IMR-90 (cell line): ENCODE results near the gene UGDH. TPM values are rescaled to one million over a fixed set of nuclear protein-coding genes. Genes with fewer than 3 reads are reported as not detected.

Experiments
- ATAC-seq: fragments of 200-7000 bp; cut with Tn5 transposase; 2 replicates; pipeline ENCODE4 v1.9.1; 2020; ENCODE audit warnings: low read depth, mild to moderate bottlenecking, moderate library complexity
- BruUV-seq: library from RNA; stranded (reverse); fragments of 400-500 nt; replicated peaks from 2 replicates; lab custom pipeline; 2021; lab: Mats Ljungman, UMichigan
- CTCF ChIA-PET: fragments of 300-600 bp; formaldehyde crosslinking; extraction: SDS; loops from one replicate; lab custom pipeline; 2021; ENCODE audit warnings: antibody characterized with exemption; lab: Yijun Ruan, JAX
- POLR2A ChIA-PET: fragments of 300-600 bp; sonication (Branson Sonifier 250); formaldehyde crosslinking; loops from one replicate; lab custom pipeline; 2022; ENCODE audit warnings: antibody characterized with exemption; ENCODE audit not compliant: unreplicated experiment; lab: Charles Lee
- DNase-seq: peaks from one replicate; pipeline ENCODE4 v3.0.0; 2013
- H2AFZ ChIP-seq: replicated peaks from 2 replicates; pipeline ENCODE3; 2013; ENCODE audit warnings: low read length, mild to moderate bottlenecking; ENCODE audit not compliant: poor library complexity
- H2AK5ac ChIP-seq: 2 replicates; pipeline ENCODE4 v1.6.1; 2013; ENCODE audit warnings: low read depth, low read length, inconsistent platforms
- H2AK9ac ChIP-seq: replicated peaks from 2 replicates; pipeline ENCODE3; 2013; ENCODE audit warnings: mild to moderate bottlenecking, low read depth, low read length, moderate library complexity; ENCODE audit not compliant: poor library complexity
- H2BK120ac ChIP-seq: 2 replicates; pipeline ENCODE4 v1.6.1; 2013; ENCODE audit warnings: low read depth, low read length, inconsistent platforms
- H2BK15ac ChIP-seq: 3 replicates; pipeline ENCODE4 v1.6.1; 2013; ENCODE audit warnings: low read depth, low read length, inconsistent platforms
- H2BK20ac ChIP-seq: 2 replicates; pipeline ENCODE4 v1.6.1; 2013; ENCODE audit warnings: low read depth, mild to moderate bottlenecking, inconsistent platforms, low read length, moderate library complexity
- H2BK5ac ChIP-seq: 2 replicates; pipeline ENCODE4 v1.6.1; 2013; ENCODE audit warnings: mild to moderate bottlenecking, low read depth, low read length, inconsistent platforms; ENCODE audit not compliant: poor library complexity, severe bottlenecking
- H3K14ac ChIP-seq: replicated peaks from 2 replicates; pipeline ENCODE4 v1.6.1; 2013; ENCODE audit warnings: low read depth, low read length, inconsistent platforms
- H3K18ac ChIP-seq: 2 replicates; pipeline ENCODE4 v1.6.1; 2013; ENCODE audit warnings: low read depth, low read length, control low read depth
- H3K23ac ChIP-seq: 2 replicates; pipeline ENCODE4 v1.6.1; 2013; ENCODE audit warnings: low read depth, low read length, inconsistent platforms
- H3K27ac ChIP-seq: 2 replicates; pipeline ENCODE4 v1.5.1; 2013; ENCODE audit warnings: mild to moderate bottlenecking, control low read depth, low read length; ENCODE audit not compliant: insufficient read depth
- H3K27me3 ChIP-seq: 2 replicates; pipeline ENCODE4 v1.6.1; 2013; ENCODE audit warnings: low read length; ENCODE audit not compliant: control insufficient read depth, insufficient read depth
- H3K36me3 ChIP-seq: 2 replicates; pipeline ENCODE4 v1.6.1; 2013; ENCODE audit warnings: low read length, mixed read lengths; ENCODE audit not compliant: control insufficient read depth, insufficient read depth
- H3K4ac ChIP-seq: 2 replicates; pipeline ENCODE4 v1.6.1; 2013; ENCODE audit warnings: low read depth, low read length, inconsistent platforms
- H3K4me1 ChIP-seq: 2 replicates; pipeline ENCODE4 v1.6.1; 2013; ENCODE audit warnings: low read length, mixed read lengths; ENCODE audit not compliant: control insufficient read depth, insufficient read depth
- H3K4me2 ChIP-seq: 2 replicates; pipeline ENCODE4 v1.6.1; 2013; ENCODE audit warnings: low read depth, mild to moderate bottlenecking, control low read depth, low read length, moderate library complexity
- H3K4me3 ChIP-seq: 2 replicates; pipeline ENCODE4 v1.5.1; 2013; ENCODE audit warnings: low read depth, mild to moderate bottlenecking, control low read depth, low read length, moderate library complexity; ENCODE audit not compliant: insufficient read depth
- H3K56ac ChIP-seq: 2 replicates; pipeline ENCODE4 v1.6.1; 2013; ENCODE audit warnings: low read length, inconsistent platforms; ENCODE audit not compliant: insufficient read depth; ENCODE audit errors: extremely low read depth
- H3K79me1 ChIP-seq, 2 experiments: 2 replicates each; pipeline ENCODE4 v1.6.1; 2013; ENCODE audit warnings: low read length in 2 of 2, inconsistent platforms in 1 of 2, low read depth in 1 of 2
- H3K9ac ChIP-seq: 2 replicates; pipeline ENCODE4 v1.6.1; 2013; ENCODE audit warnings: low read depth, low read length, control low read depth
- H3K9me1 ChIP-seq: 2 replicates; pipeline ENCODE4 v1.6.1; 2013; ENCODE audit warnings: low read length, inconsistent platforms; ENCODE audit not compliant: insufficient read depth
- H3K9me3 ChIP-seq: 2 replicates; pipeline ENCODE4 v1.6.1; 2013; ENCODE audit warnings: low read length; ENCODE audit not compliant: control insufficient read depth, insufficient read depth
- H4K20me1 ChIP-seq: 2 replicates; pipeline ENCODE4 v1.6.1; 2013; ENCODE audit warnings: low read length, inconsistent platforms; ENCODE audit not compliant: insufficient read depth
- H4K5ac ChIP-seq: 2 replicates; pipeline ENCODE4 v1.6.1; 2013; ENCODE audit warnings: mild to moderate bottlenecking, low read depth, low read length, control low read depth
- H4K8ac ChIP-seq, 2 experiments: 2 replicates each; pipeline ENCODE4 v1.6.1; 2013; ENCODE audit warnings: low read depth in 2 of 2, low read length in 2 of 2, control low read depth in 1 of 2, inconsistent platforms in 1 of 2
- H4K91ac ChIP-seq: 2 replicates; pipeline ENCODE4 v1.6.1; 2013; ENCODE audit warnings: low read depth, low read length, inconsistent platforms; ENCODE audit not compliant: insufficient read depth
- CEBPB ChIP-seq: IDR thresholded peaks from 2 replicates; pipeline ENCODE4 v1.6.1; 2012; ENCODE audit warnings: low read depth, low read length, improper control_type of control experiment
- MAZ ChIP-seq: IDR thresholded peaks from 2 replicates; pipeline ENCODE4 v1.6.1; 2012; ENCODE audit warnings: low read depth, mild to moderate bottlenecking, low read length, improper control_type of control experiment, moderate library complexity, borderline replicate concordance
- RCOR1 ChIP-seq: IDR thresholded peaks from 2 replicates; pipeline ENCODE4 v1.6.1; 2012; ENCODE audit warnings: mild to moderate bottlenecking, low read length, improper control_type of control experiment; ENCODE audit not compliant: insufficient replicate concordance
- whole genome bisulfite sequencing, 2 experiments: methylation state at CpG; one replicate each; pipeline versions ENCODE4 v1.1.5 to v1.1.7; 2013; ENCODE audit warnings: missing lambda C conversion rate in 2 of 2; ENCODE audit not compliant: insufficient read length in 1 of 2; ENCODE audit errors: extremely low coverage in 2 of 2; 5-methylcytosine and 5-hydroxymethylcytosine counted together
- dilution Hi-C: fragments of 300-500 bp; cut with HindIII; formaldehyde crosslinking; loops from one replicate; pipeline ENCODE4 v1.14.3; 2018; ENCODE audit warnings: low sequenced_read_pairs; ENCODE audit not compliant: unreplicated experiment
- in situ Hi-C: fragments of 300-500 bp; cut with MboI; formaldehyde crosslinking; loops from 3 replicates; pipeline ENCODE4 v1.14.3; 2019; ENCODE audit warnings: low sequenced_read_pairs, inconsistent platforms, mixed read lengths
- intact Hi-C: fragments of 100-400 bp; cut with micrococcal nuclease; formaldehyde crosslinking; loops from 2 replicates; pipeline ENCODE4 v1.10.0; 2022
- polyA plus RNA-seq, 3 experiments: library from polyadenylated mRNA; depleted of rRNA; stranded (reverse); fragments of >200 nt; gene quantifications; 2 replicates each; pipeline ENCODE4 v1.2.3, GENCODE V29; 2012; ENCODE audit warnings: low replicate concordance in 1 of 3
- total RNA-seq: library from RNA; depleted of rRNA; stranded (reverse); fragments of >200 nt; gene quantifications from 2 replicates; pipeline ENCODE4 v1.2.3, GENCODE V29; 2012

Gene UGDH
- total and polyA plus RNA-seq, 2 of the 4 experiments (the other 2 are of a cell fraction) = 69.2 to 257 TPM

- no peak overlapping the region for H2AK9ac ChIP-seq
- WGBS, 2 experiments = 60% methylated on average over 2 of the region's 7 CpGs; no CpG with 5 or more reads in 1 of the 2 experiments
- peaks cover 24% of the 10 kb centered on the region for H3K4me1 ChIP-seq
- 0 out of 2 replicates have a peak, but pooled peaks cover 3% of the 10 kb centered on the region for H4K20me1 ChIP-seq
- no peaks in the 10 kb centered on the region for H3K27me3 ChIP-seq
- H2AK5ac ChIP-seq = no peak overlapping the region
- H4K91ac ChIP-seq = no peak overlapping the region
- H2BK20ac ChIP-seq = no peak overlapping the region
- no peak overlapping the region for H3K27ac ChIP-seq
- no peak overlapping the region for H3K56ac ChIP-seq
- H3K14ac ChIP-seq = no peak overlapping the region
- TF ChIP-seq CEBPB (peak; percentile 46), MAZ (no peak), RCOR1 (no peak)
- H2BK120ac ChIP-seq = no peak overlapping the region
- dilution Hi-C loops (no loop called here), in situ Hi-C loops (no loop called here), intact Hi-C loops (no loop called here)
- H4K5ac ChIP-seq = no peak overlapping the region
- no peaks in the 10 kb centered on the region for H3K9me3 ChIP-seq
- H3K18ac ChIP-seq = no peak overlapping the region
- H3K79me1 ChIP-seq = peaks cover 15 to 16% of the 10 kb centered on the region in 2 experiments; a peak in 3 of 4 replicates
- no TSS peak for BruUV-seq
- H2AFZ ChIP-seq = no peak overlapping the region
- no peak for DNase-seq
- H3K9ac ChIP-seq = no peak overlapping the region
- no peak overlapping the region for H3K23ac ChIP-seq
- CTCF ChIA-PET = no interaction called here
- H2BK15ac ChIP-seq = no peak overlapping the region
- no peaks in the 10 kb centered on the region for H3K36me3 ChIP-seq
- ATAC-seq = no peak
- no peak overlapping the region for H3K4ac ChIP-seq
- no peak overlapping the region for H3K4me3 ChIP-seq
- H2BK5ac ChIP-seq = no peak overlapping the region
- H3K4me2 ChIP-seq = no peak overlapping the region
- POLR2A ChIA-PET = no interaction called here
- peak overlapping the region in 1 of 2 experiments; percentile 2; a peak in 1 of 4 replicates for H4K8ac ChIP-seq
- H3K9me1 ChIP-seq = peaks cover 4% of the 10 kb centered on the region; the same call in 1 of the 2 replicates
Measured at GRCh38 chr4:39541987-39542610, 14.9 kb upstream of the UGDH start.
